Testis (tissue), 3 donors: ENCODE measurements around the gene CDC42EP1. TPM values are rescaled to one million over a fixed set of nuclear protein-coding genes. Genes with fewer than 3 reads are reported as not detected.

Source experiments
- DNase-seq: peaks from one replicate; pipeline ENCODE4 v3.0.0-alpha.2; 2019
- H3K27ac ChIP-seq, 2 donors: fragments of 200-600 bp; sonication (generic); one replicate each; pipeline ENCODE4 v1.5.1; 2019
- H3K27me3 ChIP-seq: fragments of 200-600 bp; sonication (generic); one replicate; pipeline ENCODE4 v1.5.1; 2019
- H3K36me3 ChIP-seq: fragments of 200-600 bp; sonication (generic); one replicate; pipeline ENCODE4 v1.5.1; 2017; ENCODE audit warnings: low read depth; ENCODE audit errors: missing control alignments
- H3K4me1 ChIP-seq: fragments of 200-600 bp; sonication (generic); one replicate; pipeline ENCODE4 v1.5.1; 2019
- H3K4me3 ChIP-seq, 2 donors: fragments of 200-600 bp; sonication (generic); one replicate each; pipeline ENCODE4 v1.5.1; 2017 to 2019
- H3K9me3 ChIP-seq: fragments of 200-600 bp; sonication (generic); one replicate; pipeline ENCODE4 v1.5.1; 2017
- CTCF ChIP-seq, 3 experiments: fragments of 450-650 bp in 2 of 3; fragments of 200-600 bp in 1 of 3; sonication (generic) in 1 of 3; IDR thresholded peaks; one replicate each; pipeline ENCODE4 v1.5.1; 2016 to 2019; ENCODE audit warnings: antibody characterized with exemption in 3 of 3, mild to moderate bottlenecking in 2 of 3, moderate library complexity in 1 of 3
- POLR2A ChIP-seq: fragments of 450-650 bp; IDR thresholded peaks from one replicate; pipeline ENCODE4 v1.6.1; 2017; ENCODE audit warnings: antibody characterized with exemption, mild to moderate bottlenecking, moderate library complexity
- WGBS, 2 donors: methylation state at CpG; one replicate each; pipeline ENCODE4 v1.1.5; 2018; 5-methylcytosine and 5-hydroxymethylcytosine counted together
- intact Hi-C: fragments of 100-400 bp; cut with DNase I; formaldehyde crosslinking; loops from one replicate; pipeline ENCODE4 v1.15.1; 2023; ENCODE audit warnings: low total_unique reads
- polyA plus RNA-seq: library from polyadenylated mRNA; stranded (reverse); fragments of 350-450 nt; fragmentation: Illumina TruSeq; extraction: RNeasy Lipid Tissue Mini Kit (QIAGEN cat#74804); gene quantifications from one replicate; pipeline ENCODE4 v1.2.3, GENCODE V29; 2014; ENCODE audit warnings: low read depth, low replicate concordance; ENCODE audit not compliant: insufficient read depth
- total RNA-seq, 2 donors: library from RNA; depleted of rRNA; stranded (reverse); fragments of >200 nt; gene quantifications; one replicate each; pipeline ENCODE4 v1.2.3, GENCODE V29; 2016

The CDC42EP1 gene
- total and polyA plus RNA-seq, 3 donors from 2014 or later, result 49.0 to 87.4 (median 73.9) TPM

GRCh38 chr22:37559521-37559900 is 769 bp upstream of the CDC42EP1 start:
- Histone ChIP-seq H3K4me3 (peak overlapping the region; percentile 59 to 87), H3K4me1 (peaks cover 34% of the 10 kb centered on the region), H3K36me3 (no peaks in the 10 kb centered on the region), H3K27me3 (no peaks in the 10 kb centered on the region), H3K9me3 (no peaks in the 10 kb centered on the region), H3K27ac (peak overlapping the region; percentile 91 to 98)
- no peak for TF ChIP-seq CTCF (IDR thresholded peaks at IDR 0.05)
- no peak for TF ChIP-seq POLR2A
- 41 to 54% methylated on average over 6 of the region's 6 CpGs for WGBS, 2 donors
- DNase-seq, result no peak
- intact Hi-C loops, result no loop called here

- H3K9me3 ChIP-seq, result no peaks in the 10 kb centered on the region
- intact Hi-C loops, result no loop called here
Measured at GRCh38 chr22:37560608-37561211, 430 bp downstream of the CDC42EP1 start.

GRCh38 chr22:37561212-37562048 is 1.1 kb downstream of the CDC42EP1 start:
- Histone ChIP-seq H3K36me3 (no peaks in the 10 kb centered on the region), H3K4me1 (peaks cover 44% of the 10 kb centered on the region), H3K27ac (peak overlapping the region; percentile 88 to 98), H3K4me3 (peak overlapping the region; percentile 80 to 87), H3K9me3 (no peaks in the 10 kb centered on the region), H3K27me3 (no peaks in the 10 kb centered on the region)
- DNase-seq, result peak; percentile 96
- intact Hi-C loops, result no loop called here
- TF ChIP-seq POLR2A (no peak), CTCF (IDR thresholded peaks at IDR 0.05) (peak; percentile 73 to 85 (median 77))
- 1% methylated on average over 21 to 56 of the region's 56 CpGs for WGBS, 2 donors

More at GRCh38 chr22:37560608-37561211, 430 bp downstream of the CDC42EP1 start:
- no peak for DNase-seq
- H3K27ac ChIP-seq, result peak overlapping the region; percentile 88 to 98
- no peaks in the 10 kb centered on the region for H3K36me3 ChIP-seq
- WGBS, 2 donors, result 1% methylated on average over 23 to 63 of the region's 72 CpGs
- peak overlapping the region; percentile 80 to 87 for H3K4me3 ChIP-seq
- peaks cover 39% of the 10 kb centered on the region for H3K4me1 ChIP-seq
- no peak for TF ChIP-seq CTCF (IDR thresholded peaks at IDR 0.05)
- no peak for TF ChIP-seq POLR2A
- H3K27me3 ChIP-seq, result no peaks in the 10 kb centered on the region

GRCh38 chr22:37562049-37562875 is 2.0 kb downstream of the CDC42EP1 start:
- peak overlapping the region in 1 of 2 donors; percentile 80 for H3K4me3 ChIP-seq
- intact Hi-C loops, result no loop called here
- no peaks in the 10 kb centered on the region for H3K9me3 ChIP-seq
- H3K27ac ChIP-seq, result peak overlapping the region; percentile 88 to 98
- 68 to 71% methylated on average over 9 to 14 of the region's 14 CpGs for WGBS, 2 donors
- no peaks in the 10 kb centered on the region for H3K27me3 ChIP-seq
- no peak for TF ChIP-seq CTCF (IDR thresholded peaks at IDR 0.05)
- no peak for TF ChIP-seq POLR2A
- H3K36me3 ChIP-seq, result no peaks in the 10 kb centered on the region
- no peak for DNase-seq
- H3K4me1 ChIP-seq, result peaks cover 48% of the 10 kb centered on the region
